ENCODE data around the gene CIITA.
"Not testable (repeated sequence)": the region's sequence is repeated elsewhere in the genome, so short reads cannot be mapped to it uniquely, and the experiment has no call there.

Gene CIITA

GRCh38 chr16:10940501-10941079 lies 63.6 kb downstream of the CIITA start:
- TF ChIP-seq CTCF (IDR thresholded peaks at IDR 0.05; ENCODE audit: control insufficient read depth, extremely low read depth, insufficient read depth) = no peak
- no peak for DNase-seq (ENCODE audit: low read depth)
- H3K4me3 ChIP-seq (ENCODE audit: low read depth, low read length) = peak overlapping the region; percentile 72

- DNase-seq (ENCODE audit: low read depth) = no peak
- TF ChIP-seq CTCF (IDR thresholded peaks at IDR 0.05; ENCODE audit: control insufficient read depth, extremely low read depth, insufficient read depth) = no peak
- peak overlapping the region; percentile 72 for H3K4me3 ChIP-seq (ENCODE audit: low read depth, low read length)
These were observed 64.3 kb downstream of the CIITA start for GRCh38 chr16:10941127-10941933.

- DNase-seq (ENCODE audit: low read depth) = not testable (repeated sequence)
- peak overlapping the region; percentile 72 for H3K4me3 ChIP-seq (ENCODE audit: low read depth, low read length)
These were observed 64.9 kb downstream of the CIITA start for GRCh38 chr16:10941935-10942351.

GRCh38 chr16:10942352-10943063 lies 65.5 kb downstream of the CIITA start, which contains the start of gene DEXI:
Gene DEXI (minus strand): TSS chr16:10942468. CDS start chr16:10942005, 463 bp downstream.
- peak within 1 kb of the TSS; percentile 72 for H3K4me3 ChIP-seq (ENCODE audit: low read depth, low read length)
- TF ChIP-seq CTCF (IDR thresholded peaks at IDR 0.05; ENCODE audit: control insufficient read depth, extremely low read depth, insufficient read depth) = no peak
- DNase-seq (ENCODE audit: low read depth) = peak; percentile 41

- H3K4me3 ChIP-seq (ENCODE audit: low read depth, low read length) = peak overlapping the region; percentile 72
- TF ChIP-seq CTCF (IDR thresholded peaks at IDR 0.05; ENCODE audit: control insufficient read depth, extremely low read depth, insufficient read depth) = no peak
- no peak for DNase-seq (ENCODE audit: low read depth)
These were observed 66.0 kb downstream of the CIITA start for GRCh38 chr16:10943064-10943353.

GRCh38 chr16:10944249-10945064 lies 67.5 kb downstream of the CIITA start, which contains the start of gene CLEC16A:
Gene CLEC16A (plus strand): TSS chr16:10944564. CDS start chr16:10944718, 154 bp downstream.
- peak within 1 kb of the TSS; percentile 79 for H3K4me3 ChIP-seq (ENCODE audit: low read depth, low read length)
- DNase-seq (ENCODE audit: low read depth) = peak; percentile 91
- no peak for TF ChIP-seq CTCF (IDR thresholded peaks at IDR 0.05; ENCODE audit: control insufficient read depth, extremely low read depth, insufficient read depth)
